Transverse colon (tissue), 4 donors: ENCODE results near the gene KCNT1. TPM values are rescaled to one million over a fixed set of nuclear protein-coding genes. Genes with fewer than 3 reads are reported as not detected.

Source experiments
- DNase-seq: peaks from one replicate; pipeline ENCODE4 v3.0.0-alpha.2; 2019
- H3K27ac ChIP-seq, 4 donors: fragments of 200-600 bp; sonication (generic); 2 replicates each; pipeline ENCODE4 v1.5.1; 2016 to 2018; ENCODE audit warnings: inconsistent platforms in 4 of 4
- H3K27me3 ChIP-seq: fragments of 200-600 bp; sonication (generic); 2 replicates; pipeline ENCODE4 v1.5.1; 2017; ENCODE audit warnings: inconsistent platforms
- H3K36me3 ChIP-seq, 4 donors: fragments of 200-600 bp; sonication (generic); 2 replicates each; pipeline ENCODE4 v1.5.1; 2017 to 2019; ENCODE audit warnings: inconsistent platforms in 4 of 4
- H3K4me1 ChIP-seq, 4 donors: fragments of 200-600 bp; sonication (generic); 2 replicates each; pipeline ENCODE4 v1.5.1; 2017 to 2020; ENCODE audit warnings: inconsistent platforms in 4 of 4
- H3K4me3 ChIP-seq, 4 donors: fragments of 200-600 bp; sonication (generic); 1 replicate in 1 of 4; 2 replicates in 3 of 4; pipeline versions ENCODE4 v1.5.1 to v1.6.1; 2017 to 2019; ENCODE audit warnings: inconsistent platforms in 4 of 4
- H3K9me3 ChIP-seq, 2 donors: fragments of 200-600 bp; sonication (generic); 2 replicates each; pipeline ENCODE4 v1.5.1; 2017 to 2019; ENCODE audit warnings: inconsistent platforms in 2 of 2
- CTCF ChIP-seq, 5 experiments: fragments of 200-600 bp in 3 of 5; fragments of 450-650 bp in 2 of 5; sonication (generic) in 3 of 5; IDR thresholded peaks; 1 replicate in 2 of 5; 2 replicates in 3 of 5; pipeline ENCODE4 v1.5.1; 2016 to 2017; ENCODE audit warnings: antibody characterized with exemption in 5 of 5, inconsistent platforms in 3 of 5, mild to moderate bottlenecking in 2 of 5, moderate library complexity in 1 of 5
- EP300 ChIP-seq: sonication (generic); formaldehyde crosslinking; IDR thresholded peaks from one replicate; pipeline ENCODE4 v1.6.1; 2017; ENCODE audit warnings: antibody characterized with exemption, low read depth
- POLR2A ChIP-seq: fragments of 450-650 bp; IDR thresholded peaks from one replicate; pipeline ENCODE4 v1.6.1; 2016; ENCODE audit warnings: antibody characterized with exemption, mild to moderate bottlenecking, moderate library complexity
- POLR2AphosphoS5 ChIP-seq, 3 donors: sonication (generic); formaldehyde crosslinking; IDR thresholded peaks; one replicate each; pipeline ENCODE4 v1.6.1; 2016; ENCODE audit warnings: antibody characterized with exemption in 3 of 3
- WGBS, 2 donors: methylation state at CpG; one replicate each; pipeline ENCODE4 v1.1.5; 2018; ENCODE audit warnings: low coverage in 1 of 2; 5-methylcytosine and 5-hydroxymethylcytosine counted together
- in situ Hi-C, 4 donors: fragments of 200-750 bp; cut with MboI; loops; one replicate each; pipeline versions ENCODE4 v1.15.0 to v1.15.1; 2017; ENCODE audit warnings: low sequenced_read_pairs in 3 of 4, low pct_ligation_motif_present in 1 of 4, low pct_unique_long_range_greater_than_20kb in 1 of 4
- intact Hi-C: fragments of 100-400 bp; cut with DNase I; formaldehyde crosslinking; loops from one replicate; pipeline ENCODE4 v1.15.1; 2023; ENCODE audit warnings: low total_unique reads
- total RNA-seq, 4 donors: library from RNA; depleted of rRNA; stranded (reverse); fragments of >200 nt; gene quantifications; one replicate each; pipeline ENCODE4 v1.1.0, GENCODE V29; 2016

KCNT1 gene
- total RNA-seq, 4 donors from 2014 or later = 0.14 TPM; not detected in 3

GRCh38 chr9:135770203-135770535, 68.2 kb downstream of the KCNT1 start:
- no peak overlapping the region for H3K4me3 ChIP-seq
- 72% methylated on average over 18 of the region's 19 CpGs; no CpG with 5 or more reads in 1 of the 2 donors for WGBS, 2 donors
- intact Hi-C loops (no loop called here), in situ Hi-C loops (no loop called here)
- no peaks in the 10 kb centered on the region for H3K4me1 ChIP-seq
- no peak overlapping the region for H3K27ac ChIP-seq
- peaks cover 5% of the 10 kb centered on the region for H3K27me3 ChIP-seq
- H3K9me3 ChIP-seq = no peaks in the 10 kb centered on the region
- TF ChIP-seq POLR2AphosphoS5 (IDR thresholded peaks at IDR 0.05) = no peak
- TF ChIP-seq POLR2A = no peak
- TF ChIP-seq EP300 = no peak
- no peak for TF ChIP-seq CTCF (IDR thresholded peaks at IDR 0.05)
- no peak for DNase-seq
- H3K36me3 ChIP-seq = no peaks in the 10 kb centered on the region

GRCh38 chr9:135770771-135771170, 68.8 kb downstream of the KCNT1 start:
- intact Hi-C loops (no loop called here), in situ Hi-C loops (no loop called here)
- no peak for TF ChIP-seq POLR2A
- TF ChIP-seq POLR2AphosphoS5 (IDR thresholded peaks at IDR 0.05) = no peak
- TF ChIP-seq CTCF (IDR thresholded peaks at IDR 0.05) = no peak
- no peak for TF ChIP-seq EP300
- H3K27me3 ChIP-seq = peaks cover 5% of the 10 kb centered on the region
- DNase-seq = no peak
- WGBS, 2 donors = 87 to 89% methylated on average over 3 to 26 of the region's 26 CpGs
- H3K4me3 ChIP-seq = no peak overlapping the region
- H3K4me1 ChIP-seq = no peaks in the 10 kb centered on the region
- no peaks in the 10 kb centered on the region for H3K9me3 ChIP-seq
- no peak overlapping the region for H3K27ac ChIP-seq
- H3K36me3 ChIP-seq = no peaks in the 10 kb centered on the region

GRCh38 chr9:135771401-135772051, 69.5 kb downstream of the KCNT1 start:
- Histone ChIP-seq H3K4me1 (no peaks in the 10 kb centered on the region), H3K27ac (no peak overlapping the region), H3K27me3 (peaks cover 5% of the 10 kb centered on the region), H3K9me3 (no peaks in the 10 kb centered on the region), H3K36me3 (no peaks in the 10 kb centered on the region), H3K4me3 (no peak overlapping the region)
- 80% methylated on average over 6 of the region's 21 CpGs; no CpG with 5 or more reads in 1 of the 2 donors for WGBS, 2 donors
- no peak for TF ChIP-seq CTCF (IDR thresholded peaks at IDR 0.05)
- TF ChIP-seq EP300 = no peak
- no peak for TF ChIP-seq POLR2A
- TF ChIP-seq POLR2AphosphoS5 (IDR thresholded peaks at IDR 0.05) = no peak
- in situ Hi-C loops (no loop called here), intact Hi-C loops (no loop called here)
- no peak for DNase-seq

- Histone ChIP-seq H3K27ac (no peak overlapping the region), H3K36me3 (no peaks in the 10 kb centered on the region), H3K9me3 (no peaks in the 10 kb centered on the region), H3K4me1 (no peaks in the 10 kb centered on the region), H3K4me3 (no peak overlapping the region), H3K27me3 (peaks cover 5% of the 10 kb centered on the region)
- intact Hi-C loops (no loop called here), in situ Hi-C loops (no loop called here)
- DNase-seq = no peak
- TF ChIP-seq POLR2AphosphoS5 (IDR thresholded peaks at IDR 0.05) = no peak
- 72% methylated on average over 12 of the region's 13 CpGs; no CpG with 5 or more reads in 1 of the 2 donors for WGBS, 2 donors
Observed at GRCh38 chr9:135772056-135772646, 70.2 kb downstream of the KCNT1 start.
